Activated CD8-positive, alpha-beta T cell treated with anti-CD3 and anti-CD28 coated beads for 36 hours (primary cell): ENCODE results near the gene LRRC37A. TPM values are rescaled to one million over a fixed set of nuclear protein-coding genes. Genes with fewer than 3 reads are reported as not detected.
"Not testable (repeated sequence)": the region's sequence is repeated elsewhere in the genome, so short reads cannot be mapped to it uniquely, and the experiment has no call there.

Experiments
- ATAC-seq: fragments of 200-7000 bp; cut with Tn5 transposase; one replicate; pipeline ENCODE4 v1.10.0; 2021; ENCODE audit warnings: mild to moderate bottlenecking, moderate library complexity
- CTCF ChIA-PET: fragments of 350-600 bp; sonication (Branson Sonifier 250); formaldehyde crosslinking; loops from one replicate; lab custom pipeline; 2021; ENCODE audit warnings: antibody characterized with exemption; lab: Charles Lee
- POLR2A ChIA-PET: fragments of 350-600 bp; sonication (Branson Sonifier 250); formaldehyde crosslinking; loops from one replicate; lab custom pipeline; 2021; ENCODE audit warnings: antibody characterized with exemption; lab: Charles Lee
- DNase-seq: peaks from one replicate; pipeline ENCODE4 v3.0.0-alpha.2; 2020
- H3K27ac Mint-ChIP-seq: one replicate; pipeline ENCODE4 v1.8.0; 2021; ENCODE audit warnings: mild to moderate bottlenecking, mixed read lengths
- H3K27me3 Mint-ChIP-seq: one replicate; pipeline ENCODE4 v1.8.0; 2021; ENCODE audit warnings: mixed read lengths
- H3K36me3 Mint-ChIP-seq: one replicate; pipeline ENCODE4 v1.8.0; 2021; ENCODE audit warnings: low read depth, mixed read lengths
- H3K4me1 Mint-ChIP-seq: one replicate; pipeline ENCODE4 v1.8.0; 2021; ENCODE audit warnings: low read depth, mixed read lengths
- H3K4me3 Mint-ChIP-seq: one replicate; pipeline ENCODE4 v1.8.0; 2021; ENCODE audit warnings: mild to moderate bottlenecking, moderate library complexity, mixed read lengths
- H3K9me3 Mint-ChIP-seq: one replicate; pipeline ENCODE4 v1.8.0; 2021; ENCODE audit warnings: mixed read lengths
- CTCF ChIP-seq: fragments of 200-600 bp; IDR thresholded peaks from one replicate; pipeline ENCODE4 v1.8.0; 2022; ENCODE audit warnings: antibody characterized with exemption, mild to moderate bottlenecking
- intact Hi-C: fragments of 100-400 bp; cut with micrococcal nuclease; formaldehyde crosslinking; loops from one replicate; pipeline ENCODE4 v1.10.0; 2022
- total RNA-seq, 2 experiments: library from RNA; stranded (reverse); gene quantifications; one replicate each; pipeline ENCODE4 v1.2.3, GENCODE V29; 2021

The LRRC37A gene
- total RNA-seq, 2 experiments from 2014 or later: 1.7 to 1.8 TPM

- H3K36me3 Mint-ChIP-seq: no peaks in the 10 kb centered on the region
- H3K4me1 Mint-ChIP-seq: no peaks in the 10 kb centered on the region
- POLR2A ChIA-PET: no interaction called here
- no peak for TF ChIP-seq CTCF
- DNase-seq: no peak
- CTCF ChIA-PET: no interaction called here
- no peaks in the 10 kb centered on the region for H3K9me3 Mint-ChIP-seq
- H3K27ac Mint-ChIP-seq: no peak overlapping the region
- no peak overlapping the region for H3K4me3 Mint-ChIP-seq
- ATAC-seq: no peak
- intact Hi-C loops: no loop called here
- no peaks in the 10 kb centered on the region for H3K27me3 Mint-ChIP-seq
Observed at GRCh38 chr17:46273541-46274236, 21.2 kb upstream of the LRRC37A start.

GRCh38 chr17:46274238-46274637 is 20.7 kb upstream of the LRRC37A start:
- CTCF ChIA-PET: no interaction called here

GRCh38 chr17:46276728-46277479 is 18.0 kb upstream of the LRRC37A start:
- CTCF ChIA-PET: interaction anchor here (1.2 kb wide), 1 partner anchor 10 kb away, joined by 5 read pairs; no protein-coding TSS in a partner anchor
- H3K4me3 Mint-ChIP-seq, H3K4me1 Mint-ChIP-seq, DNase-seq, H3K27ac Mint-ChIP-seq, H3K27me3 Mint-ChIP-seq, POLR2A ChIA-PET, intact Hi-C loops, ATAC-seq, H3K36me3 Mint-ChIP-seq, H3K9me3 Mint-ChIP-seq: not testable (repeated sequence)

More at GRCh38 chr17:46274238-46274637, 20.7 kb upstream of the LRRC37A start:
- intact Hi-C loops: no loop called here
- H3K4me3 Mint-ChIP-seq: no peak overlapping the region
- H3K27me3 Mint-ChIP-seq: no peaks in the 10 kb centered on the region
- no peak for DNase-seq
- no peaks in the 10 kb centered on the region for H3K9me3 Mint-ChIP-seq
- H3K36me3 Mint-ChIP-seq: no peaks in the 10 kb centered on the region
- no peak for ATAC-seq
- no peak for TF ChIP-seq CTCF
- no peaks in the 10 kb centered on the region for H3K4me1 Mint-ChIP-seq
- H3K27ac Mint-ChIP-seq: no peak overlapping the region
- POLR2A ChIA-PET: no interaction called here

- peaks cover 15% of the 10 kb centered on the region for H3K4me1 Mint-ChIP-seq
- ATAC-seq, H3K36me3 Mint-ChIP-seq, DNase-seq, POLR2A ChIA-PET, CTCF ChIA-PET, H3K27ac Mint-ChIP-seq, H3K9me3 Mint-ChIP-seq, H3K4me3 Mint-ChIP-seq, H3K27me3 Mint-ChIP-seq: not testable (repeated sequence)
- intact Hi-C loops: loop anchor here (10.0 kb wide), 1 partner anchor 277 kb away; no protein-coding TSS in a partner anchor
Observed at GRCh38 chr17:46281336-46281735, 13.6 kb upstream of the LRRC37A start.

GRCh38 chr17:46282635-46283034 is 12.3 kb upstream of the LRRC37A start:
- DNase-seq, H3K9me3 Mint-ChIP-seq, H3K4me3 Mint-ChIP-seq, H3K27ac Mint-ChIP-seq, POLR2A ChIA-PET, ATAC-seq, H3K36me3 Mint-ChIP-seq, H3K27me3 Mint-ChIP-seq, CTCF ChIA-PET: not testable (repeated sequence)
- peaks cover 20% of the 10 kb centered on the region for H3K4me1 Mint-ChIP-seq
- intact Hi-C loops: loop anchor here (10.0 kb wide), 1 partner anchor 278 kb away; no protein-coding TSS in a partner anchor

- H3K36me3 Mint-ChIP-seq, H3K4me3 Mint-ChIP-seq, H3K9me3 Mint-ChIP-seq, H3K27me3 Mint-ChIP-seq, POLR2A ChIA-PET: not testable (repeated sequence)
- CTCF ChIA-PET: interaction anchor here (0.7 kb wide), 1 partner anchor 282 kb away, joined by 3 read pairs; no protein-coding TSS in a partner anchor
- intact Hi-C loops: loop anchor here (10.0 kb wide), 1 partner anchor 280 kb away; no protein-coding TSS in a partner anchor
- DNase-seq (peak; percentile 55), ATAC-seq (peak; percentile 94)
- Mint-ChIP-seq H3K27ac (peak overlapping the region; percentile 14), H3K4me1 (peaks cover 20% of the 10 kb centered on the region)
Observed at GRCh38 chr17:46284467-46284866, 10.5 kb upstream of the LRRC37A start.

GRCh38 chr17:46285500-46285899 is 9.4 kb upstream of the LRRC37A start:
- CTCF ChIA-PET: interaction anchor here (1.0 to 2.4 kb wide), 3 partner anchors 14 to 242 kb away, joined by 3 to 11 read pairs (median 9); no protein-coding TSS in a partner anchor
- H3K36me3 Mint-ChIP-seq, DNase-seq, H3K27me3 Mint-ChIP-seq, POLR2A ChIA-PET, H3K4me3 Mint-ChIP-seq, ATAC-seq, H3K27ac Mint-ChIP-seq, H3K9me3 Mint-ChIP-seq: not testable (repeated sequence)
- peaks cover 20% of the 10 kb centered on the region for H3K4me1 Mint-ChIP-seq
- intact Hi-C loops: loop anchor here (10.0 kb wide), 1 partner anchor 281 kb away; no protein-coding TSS in a partner anchor
